Vagina (tissue), 2 donors: ENCODE measurements around the gene ZBTB7C.

ENCODE experiments used
- POLR2A ChIP-seq, 2 donors: fragments of 450-650 bp; IDR thresholded peaks; one replicate each; pipeline ENCODE4 v1.6.1; 2017; ENCODE audit warnings: antibody characterized with exemption in 2 of 2, mild to moderate bottlenecking in 2 of 2, moderate library complexity in 2 of 2
- POLR2AphosphoS5 ChIP-seq, 2 donors: sonication (generic); formaldehyde crosslinking; IDR thresholded peaks; one replicate each; pipeline ENCODE4 v1.9.0; 2017; ENCODE audit warnings: antibody characterized with exemption in 2 of 2, mild to moderate bottlenecking in 2 of 2, low read depth in 1 of 2; ENCODE audit not compliant: insufficient read depth in 1 of 2
- TF ChIP-seq, protein P1 (sequence below), 3 experiments: fragments of 450-650 bp in 2 of 3; fragments of 200-600 bp in 1 of 3; sonication (generic) in 1 of 3; IDR thresholded peaks; one replicate each; pipeline ENCODE4 v1.5.1; 2017 to 2019; ENCODE audit warnings: antibody characterized with exemption in 3 of 3, mild to moderate bottlenecking in 2 of 3, moderate library complexity in 2 of 3

DNA sequence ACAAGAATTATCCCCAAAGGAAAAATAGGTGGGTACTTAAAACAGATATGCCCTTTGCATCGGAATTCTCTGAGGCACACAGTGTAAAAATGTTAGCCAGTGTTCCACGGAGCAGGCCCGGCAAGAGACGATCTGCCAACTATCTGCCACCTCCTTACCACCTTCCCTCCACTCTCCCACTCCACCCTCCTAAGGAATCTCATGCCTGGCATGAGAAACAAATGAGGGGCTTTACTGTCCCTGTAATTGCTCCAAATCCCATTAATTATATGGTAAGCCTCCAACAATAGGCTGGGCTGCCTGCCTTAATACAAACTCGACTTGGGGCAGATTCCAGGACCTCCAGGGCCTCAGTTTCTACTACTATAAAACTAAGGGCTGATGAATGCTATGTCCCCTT, 102.3 kb downstream of the ZBTB7C start:
- TF ChIP-seq POLR2A (IDR thresholded peaks at IDR 0.05) = no peak
- TF ChIP-seq, protein P1, sequence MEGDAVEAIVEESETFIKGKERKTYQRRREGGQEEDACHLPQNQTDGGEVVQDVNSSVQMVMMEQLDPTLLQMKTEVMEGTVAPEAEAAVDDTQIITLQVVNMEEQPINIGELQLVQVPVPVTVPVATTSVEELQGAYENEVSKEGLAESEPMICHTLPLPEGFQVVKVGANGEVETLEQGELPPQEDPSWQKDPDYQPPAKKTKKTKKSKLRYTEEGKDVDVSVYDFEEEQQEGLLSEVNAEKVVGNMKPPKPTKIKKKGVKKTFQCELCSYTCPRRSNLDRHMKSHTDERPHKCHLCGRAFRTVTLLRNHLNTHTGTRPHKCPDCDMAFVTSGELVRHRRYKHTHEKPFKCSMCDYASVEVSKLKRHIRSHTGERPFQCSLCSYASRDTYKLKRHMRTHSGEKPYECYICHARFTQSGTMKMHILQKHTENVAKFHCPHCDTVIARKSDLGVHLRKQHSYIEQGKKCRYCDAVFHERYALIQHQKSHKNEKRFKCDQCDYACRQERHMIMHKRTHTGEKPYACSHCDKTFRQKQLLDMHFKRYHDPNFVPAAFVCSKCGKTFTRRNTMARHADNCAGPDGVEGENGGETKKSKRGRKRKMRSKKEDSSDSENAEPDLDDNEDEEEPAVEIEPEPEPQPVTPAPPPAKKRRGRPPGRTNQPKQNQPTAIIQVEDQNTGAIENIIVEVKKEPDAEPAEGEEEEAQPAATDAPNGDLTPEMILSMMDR (IDR thresholded peaks at IDR 0.05) = no peak
- TF ChIP-seq POLR2AphosphoS5 (IDR thresholded peaks at IDR 0.05; ENCODE audit: insufficient read depth in 1 of 2, low read depth in 1 of 2) = peak in 1 of 2 donors; percentile 23
